ENCODE measurements around the gene MTX3.

GRCh38 chr5:79992891-79993657, 2.0 kb upstream of the MTX3 start:
- TF ChIP-seq EP300 (IDR thresholded peaks at IDR 0.05; ENCODE audit: borderline replicate concordance) (no peak), MAX (IDR thresholded peaks at IDR 0.05) (no peak), CEBPB (IDR thresholded peaks at IDR 0.05) (no peak), ZBTB7A (IDR thresholded peaks at IDR 0.05; ENCODE audit: low read depth) (no peak), REST (IDR thresholded peaks at IDR 0.05; ENCODE audit: low read depth) (no peak)

All from Ishikawa (cell line).